ENCODE measurements around the gene MYBPC1. TPM values are rescaled to one million over a fixed set of nuclear protein-coding genes. Genes with fewer than 3 reads are reported as not detected.

MYBPC1 gene
- total and polyA plus RNA-seq, 2 of the 13 experiments (the other 11 are each of a cell fraction or from before 2014, with no cell fraction given), result 0.31 to 0.53 TPM

GRCh38 chr12:101604132-101604531, 9.4 kb downstream of the MYBPC1 start (continued):
- TF ChIP-seq TAF1 (CRISPR knock-in tag; IDR thresholded peaks at IDR 0.05), result no peak
- no peak for TF ChIP-seq GZF1 (CRISPR knock-in tag; IDR thresholded peaks at IDR 0.05)
- TF ChIP-seq MED13 (CRISPR knock-in tag; IDR thresholded peaks at IDR 0.05), result peak; percentile 69; the same call in 1 of the 2 replicates
- no peak for TF ChIP-seq HNRNPLL (IDR thresholded peaks at IDR 0.05; ENCODE audit: low read depth, low read length, poor library complexity, severe bottlenecking)
- TF ChIP-seq ZNF160 (CRISPR knock-in tag; IDR thresholded peaks at IDR 0.05), result no peak
- no peak for TF ChIP-seq RFX1 (IDR thresholded peaks at IDR 0.05)
- TF ChIP-seq, protein P1, sequence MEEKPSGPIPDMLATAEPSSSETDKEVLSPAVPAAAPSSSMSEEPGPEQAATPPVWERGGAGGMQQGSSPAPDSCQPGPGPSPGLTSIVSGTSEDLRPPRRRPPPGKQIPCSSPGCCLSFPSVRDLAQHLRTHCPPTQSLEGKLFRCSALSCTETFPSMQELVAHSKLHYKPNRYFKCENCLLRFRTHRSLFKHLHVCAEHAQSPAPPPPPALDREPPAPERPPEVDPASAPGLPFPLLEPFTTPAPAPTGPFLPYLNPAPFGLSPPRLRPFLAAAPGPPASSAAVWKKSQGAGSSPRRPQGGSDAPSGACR (CRISPR knock-in tag; IDR thresholded peaks at IDR 0.05), result no peak
- no peak for TF ChIP-seq EEA1 (CRISPR knock-in tag; IDR thresholded peaks at IDR 0.05; ENCODE audit: borderline replicate concordance)
- TF ChIP-seq SP4 (CRISPR knock-in tag; IDR thresholded peaks at IDR 0.05), result no peak
- no peak for TF ChIP-seq ZNF703 (CRISPR knock-in tag; IDR thresholded peaks at IDR 0.05; ENCODE audit: borderline replicate concordance)
- no peak for TF ChIP-seq REXO4 (CRISPR knock-in tag; IDR thresholded peaks at IDR 0.05; ENCODE audit: borderline replicate concordance)
- TF ChIP-seq RFX5 (IDR thresholded peaks at IDR 0.05; ENCODE audit: low read depth, low read length), result no peak
- no peak for TF ChIP-seq ZNF558 (CRISPR knock-in tag; IDR thresholded peaks at IDR 0.05; ENCODE audit: borderline replicate concordance)
- no peak for TF ChIP-seq AGO1 (IDR thresholded peaks at IDR 0.05; ENCODE audit: low read depth, low read length, poor library complexity, severe bottlenecking)
- TF ChIP-seq, protein P2, sequence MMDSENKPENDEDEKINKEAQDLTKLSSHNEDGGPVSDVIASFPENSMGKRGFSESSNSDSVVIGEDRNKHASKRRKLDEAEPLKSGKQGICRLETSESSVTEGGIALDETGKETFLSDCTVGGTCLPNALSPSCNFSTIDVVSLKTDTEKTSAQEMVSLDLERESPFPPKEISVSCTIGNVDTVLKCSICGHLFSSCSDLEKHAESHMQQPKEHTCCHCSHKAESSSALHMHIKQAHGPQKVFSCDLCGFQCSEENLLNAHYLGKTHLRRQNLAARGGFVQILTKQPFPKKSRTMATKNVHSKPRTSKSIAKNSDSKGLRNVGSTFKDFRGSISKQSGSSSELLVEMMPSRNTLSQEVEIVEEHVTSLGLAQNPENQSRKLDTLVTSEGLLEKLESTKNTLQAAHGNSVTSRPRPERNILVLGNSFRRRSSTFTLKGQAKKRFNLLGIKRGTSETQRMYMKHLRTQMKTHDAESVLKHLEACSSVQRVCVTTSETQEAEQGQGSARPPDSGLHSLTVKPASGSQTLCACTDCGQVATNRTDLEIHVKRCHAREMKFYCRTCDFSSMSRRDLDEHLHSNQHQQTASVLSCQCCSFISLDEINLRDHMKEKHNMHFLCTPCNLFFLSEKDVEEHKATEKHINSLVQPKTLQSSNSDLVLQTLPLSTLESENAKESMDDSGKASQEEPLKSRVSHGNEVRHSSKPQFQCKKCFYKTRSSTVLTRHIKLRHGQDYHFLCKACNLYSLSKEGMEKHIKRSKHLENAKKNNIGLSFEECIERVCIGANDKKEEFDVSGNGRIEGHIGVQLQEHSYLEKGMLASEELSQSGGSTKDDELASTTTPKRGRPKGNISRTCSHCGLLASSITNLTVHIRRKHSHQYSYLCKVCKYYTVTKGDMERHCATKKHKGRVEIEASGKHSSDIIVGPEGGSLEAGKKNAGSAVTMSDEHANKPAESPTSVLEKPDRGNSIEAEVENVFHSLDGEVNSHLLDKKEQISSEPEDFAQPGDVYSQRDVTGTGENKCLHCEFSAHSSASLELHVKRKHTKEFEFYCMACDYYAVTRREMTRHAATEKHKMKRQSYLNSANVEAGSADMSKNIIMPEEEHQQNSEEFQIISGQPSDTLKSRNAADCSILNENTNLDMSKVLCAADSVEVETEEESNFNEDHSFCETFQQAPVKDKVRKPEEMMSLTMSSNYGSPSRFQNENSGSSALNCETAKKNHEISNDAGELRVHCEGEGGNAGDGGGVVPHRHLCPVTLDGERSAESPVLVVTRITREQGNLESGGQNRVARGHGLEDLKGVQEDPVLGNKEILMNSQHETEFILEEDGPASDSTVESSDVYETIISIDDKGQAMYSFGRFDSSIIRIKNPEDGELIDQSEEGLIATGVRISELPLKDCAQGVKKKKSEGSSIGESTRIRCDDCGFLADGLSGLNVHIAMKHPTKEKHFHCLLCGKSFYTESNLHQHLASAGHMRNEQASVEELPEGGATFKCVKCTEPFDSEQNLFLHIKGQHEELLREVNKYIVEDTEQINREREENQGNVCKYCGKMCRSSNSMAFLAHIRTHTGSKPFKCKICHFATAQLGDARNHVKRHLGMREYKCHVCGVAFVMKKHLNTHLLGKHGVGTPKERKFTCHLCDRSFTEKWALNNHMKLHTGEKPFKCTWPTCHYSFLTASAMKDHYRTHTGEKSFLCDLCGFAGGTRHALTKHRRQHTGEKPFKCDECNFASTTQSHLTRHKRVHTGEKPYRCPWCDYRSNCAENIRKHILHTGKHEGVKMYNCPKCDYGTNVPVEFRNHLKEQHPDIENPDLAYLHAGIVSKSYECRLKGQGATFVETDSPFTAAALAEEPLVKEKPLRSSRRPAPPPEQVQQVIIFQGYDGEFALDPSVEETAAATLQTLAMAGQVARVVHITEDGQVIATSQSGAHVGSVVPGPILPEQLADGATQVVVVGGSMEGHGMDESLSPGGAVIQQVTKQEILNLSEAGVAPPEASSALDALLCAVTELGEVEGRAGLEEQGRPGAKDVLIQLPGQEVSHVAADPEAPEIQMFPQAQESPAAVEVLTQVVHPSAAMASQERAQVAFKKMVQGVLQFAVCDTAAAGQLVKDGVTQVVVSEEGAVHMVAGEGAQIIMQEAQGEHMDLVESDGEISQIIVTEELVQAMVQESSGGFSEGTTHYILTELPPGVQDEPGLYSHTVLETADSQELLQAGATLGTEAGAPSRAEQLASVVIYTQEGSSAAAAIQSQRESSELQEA (CRISPR knock-in tag; IDR thresholded peaks at IDR 0.05; ENCODE audit: not compliant biosample characterization), result no peak
- TF ChIP-seq TBX3 (IDR thresholded peaks at IDR 0.05; ENCODE audit: borderline replicate concordance), result no peak; the same call in 1 of the 2 replicates
- no peak for TF ChIP-seq KAT7 (CRISPR knock-in tag; IDR thresholded peaks at IDR 0.05; ENCODE audit: borderline replicate concordance)
- no peak for TF ChIP-seq GLMP (CRISPR knock-in tag; IDR thresholded peaks at IDR 0.05; ENCODE audit: borderline replicate concordance)
- TF ChIP-seq ZSCAN12 (CRISPR knock-in tag; IDR thresholded peaks at IDR 0.05), result no peak
- TF ChIP-seq ZNF816 (CRISPR knock-in tag; IDR thresholded peaks at IDR 0.05; ENCODE audit: borderline replicate concordance), result no peak
- no peak for TF ChIP-seq ZNF644 (CRISPR knock-in tag; IDR thresholded peaks at IDR 0.05; ENCODE audit: low read depth)
- no peak for TF ChIP-seq REL (CRISPR knock-in tag; conservative IDR thresholded peaks at IDR 0.05)
- no peak for TF ChIP-seq ZNF354B (CRISPR knock-in tag; IDR thresholded peaks at IDR 0.05)
